Fibroblast of lung (primary cell): ENCODE measurements around the gene TNKS2. TPM values are rescaled to one million over a fixed set of nuclear protein-coding genes. Genes with fewer than 3 reads are reported as not detected.
"Not testable (repeated sequence)": the region's sequence is repeated elsewhere in the genome, so short reads cannot be mapped to it uniquely, and the experiment has no call there.

Experiments used
- DNase-seq, 2 donors: peaks; one replicate each; pipeline versions ENCODE4 v3.0.0 to v3.0.0-alpha.2; 2010; ENCODE audit warnings: low read depth in 2 of 2
- H2AFZ ChIP-seq: 2 replicates; pipeline ENCODE4 v1.5.1; 2012; ENCODE audit warnings: low read length, control low read depth, inconsistent platforms
- H3K27ac ChIP-seq: 2 replicates; pipeline ENCODE4 v1.5.1; 2011; ENCODE audit warnings: low read length, control low read depth; ENCODE audit not compliant: insufficient read depth
- H3K27me3 ChIP-seq: 2 replicates; pipeline ENCODE4 v1.5.1; 2011; ENCODE audit warnings: mild to moderate bottlenecking, low read length; ENCODE audit not compliant: control insufficient read depth, insufficient read depth
- H3K36me3 ChIP-seq: 2 replicates; pipeline ENCODE4 v1.5.1; 2011; ENCODE audit warnings: low read length; ENCODE audit not compliant: control insufficient read depth, insufficient read depth
- H3K4me1 ChIP-seq: 2 replicates; pipeline ENCODE4 v1.5.1; 2011; ENCODE audit warnings: low read length; ENCODE audit not compliant: control insufficient read depth, insufficient read depth; ENCODE audit errors: extremely low read depth
- H3K4me2 ChIP-seq: 2 replicates; pipeline ENCODE4 v1.5.1; 2011; ENCODE audit warnings: low read length, control low read depth; ENCODE audit not compliant: insufficient read depth; ENCODE audit errors: extremely low read depth
- H3K4me3 ChIP-seq, 4 experiments: fragments of 200-600 bp in 1 of 4; sonication (generic) in 1 of 4; replicated peaks in 1 of 4; 2 replicates each; pipeline ENCODE4 v1.5.1; 2011 to 2016; ENCODE audit warnings: low read length in 4 of 4, low read depth in 3 of 4, mild to moderate bottlenecking in 3 of 4, control low read depth in 2 of 4, inconsistent platforms in 1 of 4, mixed read lengths in 1 of 4; ENCODE audit not compliant: insufficient read depth in 1 of 4; ENCODE audit errors: control extremely low read depth in 1 of 4
- H3K79me2 ChIP-seq: 2 replicates; pipeline ENCODE4 v1.5.1; 2012; ENCODE audit warnings: mild to moderate bottlenecking, low read length, inconsistent platforms; ENCODE audit not compliant: control insufficient read depth, insufficient read depth
- H3K9ac ChIP-seq: 2 replicates; pipeline ENCODE4 v1.5.1; 2011; ENCODE audit warnings: mild to moderate bottlenecking, low read length, control low read depth; ENCODE audit not compliant: insufficient read depth
- H3K9me3 ChIP-seq: 2 replicates; pipeline ENCODE4 v1.5.1; 2012; ENCODE audit warnings: low read depth, low read length; ENCODE audit not compliant: control insufficient read depth, insufficient read depth
- H4K20me1 ChIP-seq: 2 replicates; pipeline ENCODE4 v1.5.1; 2011; ENCODE audit warnings: low read length; ENCODE audit not compliant: control insufficient read depth, insufficient read depth; ENCODE audit errors: extremely low read depth
- EZH2 ChIP-seq: IDR thresholded peaks from 2 replicates; pipeline ENCODE4 v1.5.1; 2012; ENCODE audit warnings: low read length, control low read depth, mild to moderate bottlenecking; ENCODE audit errors: missing control alignments
- polyA plus RNA-seq, 2 donors: library from polyadenylated mRNA; depleted of rRNA in 1 of 2; stranded (reverse) in 1 of 2; unstranded in 1 of 2; fragments of >200 nt; gene quantifications; 2 replicates each; pipeline ENCODE4 v1.2.1, GENCODE V29; 2011 to 2012; ENCODE audit warnings: missing spikeins in 1 of 2
- total RNA-seq: library from RNA; depleted of rRNA; stranded (reverse); fragments of >200 nt; gene quantifications from 2 replicates; pipeline ENCODE4 v1.2.1, GENCODE V29; 2014
- TF ChIP-seq, protein P1 (sequence below), 2 donors: IDR thresholded peaks in 1 of 2; conservative IDR thresholded peaks in 1 of 2; 1 replicate in 1 of 2; 2 replicates in 1 of 2; pipeline ENCODE4 v1.5.1; 2011 to 2012; ENCODE audit warnings: low read length in 2 of 2, control low read depth in 1 of 2, inconsistent platforms in 1 of 2, low read depth in 1 of 2, mild to moderate bottlenecking in 1 of 2

Gene TNKS2
- total and polyA plus RNA-seq, 2 donors (not counting 1 experiment from before 2014, with no cell fraction given): 44.6 to 61.6 TPM

DNA sequence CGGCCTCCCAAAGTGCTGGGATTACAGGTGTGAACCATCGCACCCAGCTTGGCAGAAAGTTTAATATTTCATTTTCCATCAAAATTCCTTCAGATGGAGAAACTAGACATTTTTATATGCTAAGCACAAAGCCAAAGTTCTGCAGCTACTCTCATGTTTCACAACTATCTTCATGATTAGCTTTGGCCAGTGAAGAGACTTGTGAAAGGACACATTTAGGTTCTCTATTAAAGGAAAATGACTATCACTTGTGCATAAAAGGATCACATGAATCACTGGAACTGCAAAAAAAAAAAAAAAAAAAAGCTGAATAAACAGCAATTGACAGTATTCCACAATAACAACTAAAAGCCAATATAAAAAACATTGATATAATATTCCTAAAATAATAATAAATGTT, 94.8 kb downstream of the TNKS2 start:
- TF ChIP-seq EZH2: no peak
- TF ChIP-seq, protein P1, sequence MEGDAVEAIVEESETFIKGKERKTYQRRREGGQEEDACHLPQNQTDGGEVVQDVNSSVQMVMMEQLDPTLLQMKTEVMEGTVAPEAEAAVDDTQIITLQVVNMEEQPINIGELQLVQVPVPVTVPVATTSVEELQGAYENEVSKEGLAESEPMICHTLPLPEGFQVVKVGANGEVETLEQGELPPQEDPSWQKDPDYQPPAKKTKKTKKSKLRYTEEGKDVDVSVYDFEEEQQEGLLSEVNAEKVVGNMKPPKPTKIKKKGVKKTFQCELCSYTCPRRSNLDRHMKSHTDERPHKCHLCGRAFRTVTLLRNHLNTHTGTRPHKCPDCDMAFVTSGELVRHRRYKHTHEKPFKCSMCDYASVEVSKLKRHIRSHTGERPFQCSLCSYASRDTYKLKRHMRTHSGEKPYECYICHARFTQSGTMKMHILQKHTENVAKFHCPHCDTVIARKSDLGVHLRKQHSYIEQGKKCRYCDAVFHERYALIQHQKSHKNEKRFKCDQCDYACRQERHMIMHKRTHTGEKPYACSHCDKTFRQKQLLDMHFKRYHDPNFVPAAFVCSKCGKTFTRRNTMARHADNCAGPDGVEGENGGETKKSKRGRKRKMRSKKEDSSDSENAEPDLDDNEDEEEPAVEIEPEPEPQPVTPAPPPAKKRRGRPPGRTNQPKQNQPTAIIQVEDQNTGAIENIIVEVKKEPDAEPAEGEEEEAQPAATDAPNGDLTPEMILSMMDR (conservative IDR thresholded peaks at IDR 0.05 in 1 of 2, IDR thresholded peaks at IDR 0.05 in 1 of 2; ENCODE audit: low read depth in 1 of 2, low read length in 2 of 2): no peak
- no peak for DNase-seq

DNA sequence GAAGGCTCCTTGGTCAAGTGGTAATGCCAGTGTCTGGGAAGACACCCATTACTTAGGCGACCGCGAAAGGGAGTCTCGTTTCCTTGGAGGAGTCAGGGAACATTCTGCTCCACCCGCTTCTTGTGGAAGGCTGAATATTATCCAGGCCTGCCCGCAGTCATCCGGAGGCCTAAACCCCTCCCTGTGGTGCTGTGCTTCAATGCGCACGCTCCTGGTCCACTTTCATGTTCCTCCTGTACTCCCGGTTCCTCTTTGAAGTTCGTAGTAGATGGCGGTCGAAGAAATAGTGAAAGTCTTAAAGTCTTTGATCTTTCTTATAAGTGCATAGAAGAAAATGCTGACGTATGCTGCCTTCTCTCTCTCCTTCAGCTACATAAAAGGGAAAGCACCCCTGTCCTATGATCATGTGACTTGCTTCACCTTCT, 96.0 kb downstream of the TNKS2 start:
- not testable (repeated sequence) for H4K20me1 ChIP-seq, H3K79me2 ChIP-seq, DNase-seq, H3K9ac ChIP-seq, H3K4me2 ChIP-seq, H3K4me3 ChIP-seq, H3K27me3 ChIP-seq, H2AFZ ChIP-seq, H3K4me1 ChIP-seq, H3K9me3 ChIP-seq, H3K27ac ChIP-seq, H3K36me3 ChIP-seq

More for the DNA sequence above, 94.8 kb downstream of the TNKS2 start:
- no peaks in the 10 kb centered on the region for H3K9me3 ChIP-seq
- no peaks in the 10 kb centered on the region for H3K79me2 ChIP-seq
- H3K4me3 ChIP-seq: no peak overlapping the region
- no peaks in the 10 kb centered on the region for H3K27me3 ChIP-seq
- H3K4me2 ChIP-seq: no peak overlapping the region
- H2AFZ ChIP-seq: no peak overlapping the region
- H4K20me1 ChIP-seq: no peaks in the 10 kb centered on the region
- no peaks in the 10 kb centered on the region for H3K36me3 ChIP-seq
- H3K27ac ChIP-seq: no peak overlapping the region
- H3K4me1 ChIP-seq: peaks cover 7% of the 10 kb centered on the region
- H3K9ac ChIP-seq: no peak overlapping the region

DNA sequence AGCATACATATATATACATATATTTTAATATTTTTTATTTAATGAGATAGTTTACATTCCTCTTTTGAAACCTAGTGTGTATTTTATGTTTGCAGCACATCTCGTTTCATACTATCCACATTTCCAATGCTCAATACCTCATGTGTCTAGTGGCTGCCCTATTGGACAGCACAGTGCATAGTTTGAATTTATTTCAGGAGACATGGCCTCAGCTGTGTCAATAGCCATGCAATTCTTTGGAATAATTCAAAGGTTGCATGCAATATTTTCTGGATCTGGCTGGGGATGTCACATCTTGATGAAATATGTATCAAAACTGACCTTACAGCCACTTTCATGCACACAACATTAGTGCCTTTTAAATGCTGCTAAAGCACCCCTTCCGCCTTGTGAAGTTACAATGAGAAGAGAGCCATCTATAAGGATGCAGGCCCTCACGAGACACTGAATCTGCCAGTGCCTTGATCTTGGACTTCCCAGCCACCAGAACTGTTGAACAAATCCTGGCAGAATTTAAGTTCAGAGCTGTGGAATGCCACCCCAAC, 98.1 kb downstream of the TNKS2 start:
- H3K4me2 ChIP-seq: no peak overlapping the region
- no peaks in the 10 kb centered on the region for H3K27me3 ChIP-seq
- H3K79me2 ChIP-seq: no peaks in the 10 kb centered on the region
- no peak overlapping the region for H2AFZ ChIP-seq
- TF ChIP-seq, protein P1 (conservative IDR thresholded peaks at IDR 0.05 in 1 of 2, IDR thresholded peaks at IDR 0.05 in 1 of 2; ENCODE audit: low read depth in 1 of 2, low read length in 2 of 2): no peak
- TF ChIP-seq EZH2: no peak
- no peak overlapping the region for H3K27ac ChIP-seq
- H3K4me3 ChIP-seq: no peak overlapping the region
- no peaks in the 10 kb centered on the region for H3K36me3 ChIP-seq
- H3K4me1 ChIP-seq: peaks cover 6% of the 10 kb centered on the region
- no peaks in the 10 kb centered on the region for H3K9me3 ChIP-seq
- H4K20me1 ChIP-seq: no peaks in the 10 kb centered on the region
- no peak for DNase-seq
- H3K9ac ChIP-seq: no peak overlapping the region
